Breast epithelium (tissue), 4 donors: ENCODE measurements around the gene SDCCAG8. TPM values are rescaled to one million over a fixed set of nuclear protein-coding genes. Genes with fewer than 3 reads are reported as not detected.

Experiments used
- DNase-seq, 2 donors: peaks; one replicate each; pipeline ENCODE4 v3.0.0-alpha.2; 2019; ENCODE audit warnings: low spot score in 2 of 2
- H3K27ac ChIP-seq, 2 donors: fragments of 200-600 bp; sonication (generic) in 1 of 2; one replicate each; pipeline ENCODE4 v1.5.1; 2016 to 2019; ENCODE audit warnings: mild to moderate bottlenecking in 1 of 2
- H3K27me3 ChIP-seq, 2 donors: fragments of 200-600 bp; sonication (generic) in 1 of 2; one replicate each; pipeline versions ENCODE4 v1.5.1 to v1.6.0; 2017 to 2019; ENCODE audit warnings: control low read depth in 1 of 2, mild to moderate bottlenecking in 1 of 2
- H3K36me3 ChIP-seq: fragments of 200-600 bp; one replicate; pipeline ENCODE4 v1.5.1; 2019
- H3K4me1 ChIP-seq, 2 donors: fragments of 200-600 bp; sonication (generic); one replicate each; pipeline ENCODE4 v1.5.1; 2016 to 2019; ENCODE audit warnings: control low read depth in 1 of 2
- H3K4me3 ChIP-seq, 3 donors: fragments of 200-600 bp; sonication (generic); 1 replicate in 2 of 3; 2 replicates in 1 of 3; pipeline ENCODE4 v1.5.1; 2016 to 2019; ENCODE audit warnings: mild to moderate bottlenecking in 3 of 3, moderate library complexity in 2 of 3
- H3K9me3 ChIP-seq, 2 donors: fragments of 200-600 bp; sonication (generic) in 1 of 2; one replicate each; pipeline ENCODE4 v1.5.1; 2016 to 2019; ENCODE audit warnings: control low read depth in 1 of 2
- POLR2A ChIP-seq: fragments of 450-650 bp; IDR thresholded peaks from one replicate; pipeline ENCODE4 v1.6.1; 2016; ENCODE audit warnings: antibody characterized with exemption, mild to moderate bottlenecking, moderate library complexity
- POLR2AphosphoS5 ChIP-seq, 3 donors: sonication (generic); formaldehyde crosslinking; IDR thresholded peaks; one replicate each; pipeline ENCODE4 v1.6.1; 2017; ENCODE audit warnings: antibody characterized with exemption in 3 of 3
- intact Hi-C: fragments of 100-400 bp; cut with DNase I; formaldehyde crosslinking; loops from one replicate; pipeline ENCODE4 v1.15.1; 2023; ENCODE audit warnings: low total_unique reads
- total RNA-seq, 3 donors: library from RNA; depleted of rRNA; stranded (reverse); fragments of >200 nt; gene quantifications; one replicate each; pipeline ENCODE4 v1.1.0, GENCODE V29; 2016
- TF ChIP-seq, protein P1 (sequence below), 3 donors: fragments of 450-650 bp; IDR thresholded peaks; one replicate each; pipeline ENCODE4 v1.5.1; 2016 to 2017; ENCODE audit warnings: antibody characterized with exemption in 3 of 3, mild to moderate bottlenecking in 3 of 3, moderate library complexity in 3 of 3

SDCCAG8 gene
- total RNA-seq, 3 donors from 2014 or later: 48.6 to 73.0 (median 62.3) TPM

DNA sequence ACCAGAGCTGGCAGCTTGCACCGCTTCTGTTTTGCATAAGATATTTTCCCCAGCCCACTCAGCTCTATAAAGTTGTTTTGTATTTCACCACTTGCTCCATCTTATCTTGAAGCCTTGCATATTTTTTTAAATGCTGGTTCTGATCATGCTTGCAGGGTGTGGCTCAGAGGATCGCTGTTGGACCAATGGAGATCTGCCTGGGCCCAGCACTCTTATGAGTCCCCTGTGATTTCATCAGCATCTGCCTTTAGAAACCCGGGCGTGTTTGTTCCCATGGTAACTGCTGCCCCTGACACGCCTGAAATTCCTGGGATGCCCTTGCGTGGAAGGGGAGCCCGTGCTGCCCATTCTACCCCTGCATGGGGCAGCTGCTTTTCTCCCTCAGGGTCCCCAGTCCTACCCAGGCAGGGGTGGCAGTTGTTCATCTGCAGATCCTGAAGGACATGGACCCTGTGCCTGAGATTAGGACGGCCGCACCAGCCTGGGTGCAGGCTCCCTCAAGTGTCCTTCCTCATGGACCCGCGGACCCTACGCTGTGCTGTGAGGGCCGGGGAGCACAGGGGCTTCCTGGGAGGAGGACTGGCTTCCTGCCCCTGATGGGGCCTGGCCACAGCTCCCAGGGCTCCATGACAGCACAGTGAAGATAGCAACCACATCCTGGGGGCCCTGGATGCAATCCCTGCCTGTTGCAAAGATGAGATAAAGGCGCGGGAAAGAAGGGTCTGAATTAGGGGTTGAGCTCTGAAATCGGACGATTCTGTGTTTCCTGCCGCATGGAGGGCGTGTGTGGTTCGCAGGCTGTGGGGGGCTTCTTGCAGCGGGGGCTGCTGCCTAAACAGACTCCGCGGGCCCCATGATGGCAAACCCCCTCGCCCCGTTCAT, 226.5 kb downstream of the SDCCAG8 start:
- Histone ChIP-seq H3K27ac (no peak overlapping the region), H3K36me3 (no peaks in the 10 kb centered on the region), H3K9me3 (no peaks in the 10 kb centered on the region), H3K4me3 (peak overlapping the region; percentile 16 to 53 (median 24)), H3K27me3 (no peaks in the 10 kb centered on the region), H3K4me1 (no peaks in the 10 kb centered on the region)
- intact Hi-C loops: no loop called here
- DNase-seq: no peak
- TF ChIP-seq POLR2A (no peak), POLR2AphosphoS5 (IDR thresholded peaks at IDR 0.05) (no peak)
- TF ChIP-seq, protein P1, sequence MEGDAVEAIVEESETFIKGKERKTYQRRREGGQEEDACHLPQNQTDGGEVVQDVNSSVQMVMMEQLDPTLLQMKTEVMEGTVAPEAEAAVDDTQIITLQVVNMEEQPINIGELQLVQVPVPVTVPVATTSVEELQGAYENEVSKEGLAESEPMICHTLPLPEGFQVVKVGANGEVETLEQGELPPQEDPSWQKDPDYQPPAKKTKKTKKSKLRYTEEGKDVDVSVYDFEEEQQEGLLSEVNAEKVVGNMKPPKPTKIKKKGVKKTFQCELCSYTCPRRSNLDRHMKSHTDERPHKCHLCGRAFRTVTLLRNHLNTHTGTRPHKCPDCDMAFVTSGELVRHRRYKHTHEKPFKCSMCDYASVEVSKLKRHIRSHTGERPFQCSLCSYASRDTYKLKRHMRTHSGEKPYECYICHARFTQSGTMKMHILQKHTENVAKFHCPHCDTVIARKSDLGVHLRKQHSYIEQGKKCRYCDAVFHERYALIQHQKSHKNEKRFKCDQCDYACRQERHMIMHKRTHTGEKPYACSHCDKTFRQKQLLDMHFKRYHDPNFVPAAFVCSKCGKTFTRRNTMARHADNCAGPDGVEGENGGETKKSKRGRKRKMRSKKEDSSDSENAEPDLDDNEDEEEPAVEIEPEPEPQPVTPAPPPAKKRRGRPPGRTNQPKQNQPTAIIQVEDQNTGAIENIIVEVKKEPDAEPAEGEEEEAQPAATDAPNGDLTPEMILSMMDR (IDR thresholded peaks at IDR 0.05): no peak

DNA sequence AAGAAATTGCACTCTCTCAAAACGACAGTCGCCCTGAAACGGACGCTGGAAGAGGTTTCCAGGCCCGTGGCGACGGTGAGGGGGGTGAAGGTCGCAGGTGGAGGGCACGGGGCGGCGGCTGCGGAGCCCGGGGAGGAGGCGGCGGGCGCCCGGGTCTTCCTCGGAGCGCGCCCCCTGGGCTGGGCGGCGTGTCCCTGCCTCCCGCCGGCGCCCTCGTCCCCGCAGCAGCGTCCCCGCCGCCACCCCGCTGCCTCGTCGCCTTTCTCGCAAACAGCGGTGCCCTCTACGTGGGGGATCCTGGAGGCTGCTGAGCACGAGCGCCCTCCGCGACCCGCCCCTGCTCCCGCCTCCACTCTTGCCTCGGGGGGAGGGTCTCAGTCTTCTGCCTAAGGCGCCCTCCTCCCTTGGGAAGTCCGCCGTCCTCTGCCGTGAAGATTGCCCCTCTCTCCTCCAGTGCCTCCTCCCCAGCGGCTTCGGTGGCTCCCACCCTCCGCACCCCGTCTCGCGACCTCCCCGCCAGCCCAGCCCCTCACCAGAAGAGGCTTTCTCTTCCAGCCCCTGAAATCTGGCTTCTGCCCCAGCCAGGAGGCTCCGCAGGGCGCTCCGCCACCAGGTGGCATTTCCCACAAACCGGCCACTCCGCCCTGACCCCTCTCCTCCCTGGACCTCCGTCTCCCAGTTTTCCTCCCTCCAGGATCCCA, 227.4 kb downstream of the SDCCAG8 start:
- Histone ChIP-seq H3K27ac (no peak overlapping the region), H3K36me3 (no peaks in the 10 kb centered on the region), H3K4me3 (peak overlapping the region; percentile 16 to 53 (median 24)), H3K4me1 (no peaks in the 10 kb centered on the region), H3K9me3 (no peaks in the 10 kb centered on the region), H3K27me3 (no peaks in the 10 kb centered on the region)
- TF ChIP-seq, protein P1 (IDR thresholded peaks at IDR 0.05): no peak
- no peak for TF ChIP-seq POLR2A
- DNase-seq: no peak
- intact Hi-C loops: no loop called here

DNA sequence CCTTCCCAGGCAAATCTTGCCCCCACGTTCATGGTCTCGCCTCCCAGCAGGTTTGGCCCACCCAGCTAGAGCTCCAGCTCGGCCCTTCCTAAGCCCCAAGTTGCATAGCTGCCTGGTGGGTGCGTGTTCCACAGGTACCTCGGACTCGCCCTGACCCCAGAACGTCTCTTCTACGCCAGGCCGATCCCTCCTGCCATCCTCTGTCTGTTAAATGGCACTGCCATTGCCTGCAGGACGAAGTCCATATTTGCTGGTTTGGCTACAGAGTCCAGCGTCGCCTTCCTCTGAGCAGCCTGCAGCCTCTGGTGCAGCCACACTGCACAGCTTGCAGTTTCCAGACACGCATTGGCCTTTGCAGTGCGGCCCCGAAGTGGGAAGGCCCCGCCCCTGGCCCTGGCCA, 228.1 kb downstream of the SDCCAG8 start:
- Histone ChIP-seq H3K9me3 (no peaks in the 10 kb centered on the region), H3K36me3 (no peaks in the 10 kb centered on the region), H3K27me3 (no peaks in the 10 kb centered on the region), H3K4me3 (no peak overlapping the region), H3K4me1 (no peaks in the 10 kb centered on the region), H3K27ac (no peak overlapping the region)
- intact Hi-C loops: no loop called here
- no peak for DNase-seq
- no peak for TF ChIP-seq POLR2AphosphoS5 (IDR thresholded peaks at IDR 0.05)
- TF ChIP-seq, protein P1 (IDR thresholded peaks at IDR 0.05): no peak
- no peak for TF ChIP-seq POLR2A

DNA sequence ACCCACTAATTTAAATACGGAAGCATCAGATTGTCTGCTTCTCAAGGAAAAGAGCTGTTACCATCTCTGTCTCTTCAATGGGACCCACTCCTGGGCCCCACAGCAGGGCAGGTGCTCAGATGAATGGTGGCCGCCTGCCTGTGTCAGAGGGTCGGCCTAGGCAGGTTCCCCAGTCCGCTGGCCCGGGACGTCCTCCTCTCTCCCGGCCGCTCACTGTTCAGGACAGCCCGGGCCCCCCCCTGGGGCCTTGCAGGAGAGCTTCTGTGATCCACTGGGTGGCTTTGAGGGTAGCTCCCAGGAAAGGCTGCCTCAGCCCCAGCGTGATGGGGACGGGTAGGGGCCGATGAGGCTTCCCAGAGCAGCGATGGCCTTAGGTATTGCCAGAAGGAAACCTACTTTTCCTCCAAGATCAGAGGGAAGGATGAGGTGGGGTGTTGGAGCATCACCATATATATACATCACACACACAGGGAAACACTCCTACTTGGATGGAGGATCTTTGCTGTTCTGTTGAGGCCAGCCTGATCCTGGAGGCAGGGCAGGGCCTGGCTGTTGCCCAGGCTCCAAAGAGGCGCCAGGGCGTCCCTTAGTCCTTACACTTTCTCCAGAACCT, 231.3 kb downstream of the SDCCAG8 start:
- Histone ChIP-seq H3K27ac (no peak overlapping the region), H3K36me3 (no peaks in the 10 kb centered on the region), H3K9me3 (no peaks in the 10 kb centered on the region), H3K4me3 (no peak overlapping the region), H3K27me3 (no peaks in the 10 kb centered on the region), H3K4me1 (no peaks in the 10 kb centered on the region)
- DNase-seq: no peak
- intact Hi-C loops: no loop called here
- TF ChIP-seq POLR2AphosphoS5 (IDR thresholded peaks at IDR 0.05) (no peak), POLR2A (no peak)
- TF ChIP-seq, protein P1 (IDR thresholded peaks at IDR 0.05): no peak
